Glutamatergic neuron (in vitro differentiated cells): ENCODE results near the gene ASTN2. TPM values are rescaled to one million over a fixed set of nuclear protein-coding genes. Genes with fewer than 3 reads are reported as not detected.

ENCODE experiments used
- DNase-seq: peaks from one replicate; pipeline ENCODE4 v3.0.0; 2022
- H3K27ac Mint-ChIP-seq: one replicate; pipeline ENCODE4 v1.8.0; 2020; ENCODE audit warnings: mild to moderate bottlenecking, mixed read lengths, inconsistent platforms; ENCODE audit not compliant: unreplicated experiment
- H3K27me3 Mint-ChIP-seq: one replicate; pipeline ENCODE4 v1.8.0; 2020; ENCODE audit warnings: mild to moderate bottlenecking, moderate library complexity, mixed read lengths, inconsistent platforms; ENCODE audit not compliant: unreplicated experiment
- H3K36me3 Mint-ChIP-seq: one replicate; pipeline ENCODE4 v1.8.0; 2020; ENCODE audit warnings: mild to moderate bottlenecking, mixed read lengths, inconsistent platforms; ENCODE audit not compliant: unreplicated experiment
- H3K4me1 Mint-ChIP-seq: one replicate; pipeline ENCODE4 v1.8.0; 2020; ENCODE audit warnings: mild to moderate bottlenecking, low read depth, mixed read lengths, inconsistent platforms; ENCODE audit not compliant: unreplicated experiment
- H3K4me3 Mint-ChIP-seq: one replicate; pipeline ENCODE4 v1.8.0; 2020; ENCODE audit warnings: mild to moderate bottlenecking, mixed read lengths, inconsistent platforms; ENCODE audit not compliant: unreplicated experiment
- H3K9me3 Mint-ChIP-seq: one replicate; pipeline ENCODE4 v1.8.0; 2020; ENCODE audit warnings: mild to moderate bottlenecking, moderate library complexity, mixed read lengths, inconsistent platforms; ENCODE audit not compliant: unreplicated experiment
- total RNA-seq: library from RNA; stranded (reverse); fragmentation: NEBNext Ultra II Directional; extraction: Animal tissue kit (Norgen Biotek cat#: 25700); gene quantifications from one replicate; pipeline ENCODE4 v1.2.1, GENCODE V29; 2021; ENCODE audit not compliant: unreplicated experiment
- TF ChIP-seq, protein P1 (sequence below): fragments of 200-600 bp; sonication (generic); IDR thresholded peaks from one replicate; pipeline ENCODE4 v1.5.0; 2021; ENCODE audit not compliant: partially characterized antibody, unreplicated experiment

The ASTN2 gene
- total RNA-seq, 1 donor from 2014 or later, result 134 TPM

DNA sequence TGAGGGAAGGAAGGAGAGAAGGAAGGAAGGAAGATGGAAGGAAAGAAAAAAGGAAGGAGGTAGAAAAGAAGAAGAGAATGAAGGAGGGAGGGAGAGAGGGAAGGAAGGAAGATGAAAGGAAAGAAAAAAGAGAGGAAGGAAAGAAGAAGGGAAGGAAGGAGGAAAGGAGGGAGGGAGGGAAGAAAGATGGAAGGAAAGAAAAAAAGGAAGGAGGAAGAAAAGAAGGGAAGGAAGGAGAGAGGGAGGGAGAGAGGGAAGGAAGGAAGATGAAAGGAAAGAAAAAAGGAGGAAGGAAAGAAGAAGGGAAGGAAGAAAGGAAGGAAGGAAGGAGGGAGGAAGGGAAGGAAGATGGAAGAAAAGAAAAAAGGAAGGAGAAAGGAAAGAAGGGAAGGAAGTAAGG, 912.1 kb downstream of the ASTN2 start:
- TF ChIP-seq, protein P1, sequence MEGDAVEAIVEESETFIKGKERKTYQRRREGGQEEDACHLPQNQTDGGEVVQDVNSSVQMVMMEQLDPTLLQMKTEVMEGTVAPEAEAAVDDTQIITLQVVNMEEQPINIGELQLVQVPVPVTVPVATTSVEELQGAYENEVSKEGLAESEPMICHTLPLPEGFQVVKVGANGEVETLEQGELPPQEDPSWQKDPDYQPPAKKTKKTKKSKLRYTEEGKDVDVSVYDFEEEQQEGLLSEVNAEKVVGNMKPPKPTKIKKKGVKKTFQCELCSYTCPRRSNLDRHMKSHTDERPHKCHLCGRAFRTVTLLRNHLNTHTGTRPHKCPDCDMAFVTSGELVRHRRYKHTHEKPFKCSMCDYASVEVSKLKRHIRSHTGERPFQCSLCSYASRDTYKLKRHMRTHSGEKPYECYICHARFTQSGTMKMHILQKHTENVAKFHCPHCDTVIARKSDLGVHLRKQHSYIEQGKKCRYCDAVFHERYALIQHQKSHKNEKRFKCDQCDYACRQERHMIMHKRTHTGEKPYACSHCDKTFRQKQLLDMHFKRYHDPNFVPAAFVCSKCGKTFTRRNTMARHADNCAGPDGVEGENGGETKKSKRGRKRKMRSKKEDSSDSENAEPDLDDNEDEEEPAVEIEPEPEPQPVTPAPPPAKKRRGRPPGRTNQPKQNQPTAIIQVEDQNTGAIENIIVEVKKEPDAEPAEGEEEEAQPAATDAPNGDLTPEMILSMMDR, result no peak
- Mint-ChIP-seq H3K4me3 (no peak overlapping the region), H3K27me3 (peaks cover 5% of the 10 kb centered on the region), H3K27ac (no peak overlapping the region), H3K4me1 (no peaks in the 10 kb centered on the region), H3K9me3 (peaks cover 5% of the 10 kb centered on the region), H3K36me3 (no peaks in the 10 kb centered on the region)
- DNase-seq, result no peak

DNA sequence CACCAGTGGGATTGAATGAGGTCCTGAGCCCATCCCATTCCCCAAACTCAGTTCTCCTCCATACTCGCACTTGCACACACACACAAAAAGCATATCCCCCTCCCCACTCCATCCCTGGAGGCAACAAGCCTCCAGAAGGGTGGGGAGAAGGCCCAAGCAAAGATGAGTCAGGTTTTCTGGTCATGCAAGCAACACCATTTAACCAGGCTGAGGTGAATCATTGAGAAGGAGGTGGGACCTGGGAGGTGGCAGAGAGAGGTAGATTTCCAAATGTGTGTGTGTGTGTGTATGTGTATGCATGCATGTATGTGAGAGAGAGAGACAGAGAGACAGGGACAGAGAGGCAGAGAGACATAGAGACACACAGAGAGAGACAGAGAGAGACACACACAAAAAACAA, 913.0 kb downstream of the ASTN2 start:
- peaks cover 5% of the 10 kb centered on the region for H3K9me3 Mint-ChIP-seq
- TF ChIP-seq, protein P1, result no peak
- no peaks in the 10 kb centered on the region for H3K4me1 Mint-ChIP-seq
- no peak for DNase-seq
- no peak overlapping the region for H3K27ac Mint-ChIP-seq
- H3K4me3 Mint-ChIP-seq, result no peak overlapping the region
- H3K27me3 Mint-ChIP-seq, result peaks cover 5% of the 10 kb centered on the region
- no peaks in the 10 kb centered on the region for H3K36me3 Mint-ChIP-seq

DNA sequence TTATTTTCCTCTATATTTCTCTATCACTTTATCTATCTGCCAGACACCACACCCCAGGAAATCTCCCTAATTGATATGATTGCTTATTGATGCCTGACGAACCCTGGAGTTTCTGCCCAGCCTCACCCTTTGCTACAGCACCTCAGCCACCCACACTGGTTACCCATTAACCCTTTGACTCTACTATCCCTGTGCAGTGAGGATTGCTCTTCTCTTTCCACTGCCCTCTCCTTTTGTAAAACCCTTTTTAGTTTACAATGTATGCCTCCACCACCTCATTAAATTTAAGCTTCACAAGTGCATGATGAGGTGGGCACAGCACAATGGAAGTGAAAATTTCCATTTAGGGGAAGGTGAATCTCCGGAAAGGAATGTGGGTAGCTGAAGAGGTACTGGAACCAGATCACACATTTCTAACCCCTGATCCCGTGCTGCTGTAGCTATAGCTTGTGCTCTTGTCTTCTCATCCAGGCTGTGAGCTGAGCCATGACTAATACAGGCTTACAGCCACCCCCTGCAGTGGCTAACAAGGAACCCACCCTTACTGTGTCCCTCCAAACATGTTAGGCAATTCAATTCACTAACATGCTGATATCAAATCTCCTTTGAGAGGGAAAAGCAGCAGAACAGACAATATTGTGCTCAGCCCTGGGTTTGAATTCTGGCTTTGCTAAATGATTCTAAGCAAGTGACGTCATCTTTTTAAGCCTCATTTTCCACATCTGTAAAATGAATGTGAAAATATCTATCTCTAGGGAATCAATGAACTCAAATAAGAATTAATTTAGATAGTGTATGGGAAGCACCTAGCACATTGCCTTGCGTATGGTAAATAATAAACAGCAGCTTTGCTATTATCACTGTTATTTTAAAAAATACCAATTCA, 914.6 kb downstream of the ASTN2 start:
- Mint-ChIP-seq H3K4me3 (no peak overlapping the region), H3K36me3 (no peaks in the 10 kb centered on the region), H3K27ac (no peak overlapping the region), H3K27me3 (peaks cover 1% of the 10 kb centered on the region), H3K4me1 (no peaks in the 10 kb centered on the region), H3K9me3 (peaks cover 1% of the 10 kb centered on the region)
- TF ChIP-seq, protein P1, result no peak
- no peak for DNase-seq

DNA sequence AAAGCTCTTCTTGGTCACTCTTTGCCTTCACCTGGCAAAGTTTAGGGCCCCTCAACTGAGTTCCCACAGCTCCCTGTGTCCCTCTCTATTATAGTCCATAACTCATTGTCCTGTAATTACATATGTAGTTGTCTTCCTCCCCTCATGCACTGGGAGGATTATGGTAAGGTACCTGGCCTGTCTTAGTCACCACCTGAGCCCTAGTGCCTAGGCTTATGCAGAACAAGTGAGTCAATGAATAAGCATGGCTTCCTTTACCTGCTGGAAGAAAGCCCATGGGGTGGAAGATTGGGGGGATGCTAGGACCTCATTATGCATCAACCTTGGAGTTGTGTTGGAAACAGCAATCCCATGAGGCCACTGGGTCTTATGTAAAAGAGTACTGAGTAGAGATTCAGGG, 915.4 kb downstream of the ASTN2 start:
- H3K4me3 Mint-ChIP-seq, result no peak overlapping the region
- TF ChIP-seq, protein P1, result no peak
- no peak for DNase-seq
- H3K36me3 Mint-ChIP-seq, result no peaks in the 10 kb centered on the region
- H3K9me3 Mint-ChIP-seq, result peaks cover 1% of the 10 kb centered on the region
- H3K4me1 Mint-ChIP-seq, result no peaks in the 10 kb centered on the region
- H3K27me3 Mint-ChIP-seq, result peaks cover 1% of the 10 kb centered on the region
- no peak overlapping the region for H3K27ac Mint-ChIP-seq
